DND-41 (cell line): ENCODE data around the gene KDM5C.

Experiments
- ATAC-seq: fragments of 200-7000 bp; cut with Tn5 transposase; 3 replicates; pipeline ENCODE4 v1.9.1; 2021; ENCODE audit warnings: low read depth; ENCODE audit not compliant: insufficient read depth
- DNase-seq: peaks from one replicate; pipeline ENCODE4 v3.0.0-alpha.2; 2020
- H2AFZ ChIP-seq: 2 replicates; pipeline ENCODE4 v1.6.0; 2012; ENCODE audit warnings: low read depth, low read length
- H3K27ac ChIP-seq: 2 replicates; pipeline ENCODE4 v1.5.1; 2012; ENCODE audit warnings: low read length, inconsistent platforms
- H3K27me3 ChIP-seq: fragments of 200-600 bp; sonication (generic); 2 replicates; pipeline ENCODE4 v1.6.0; 2012; ENCODE audit warnings: low read length, mild to moderate bottlenecking, inconsistent platforms; ENCODE audit not compliant: insufficient read depth, poor library complexity
- H3K36me3 ChIP-seq: 2 replicates; pipeline ENCODE4 v1.5.1; 2012; ENCODE audit warnings: low read length, inconsistent platforms; ENCODE audit not compliant: insufficient read depth
- H3K4me1 ChIP-seq: 2 replicates; pipeline ENCODE4 v1.5.1; 2012; ENCODE audit warnings: mild to moderate bottlenecking, low read length; ENCODE audit not compliant: insufficient read depth
- H3K4me2 ChIP-seq: 2 replicates; pipeline ENCODE4 v1.6.0; 2012; ENCODE audit warnings: mild to moderate bottlenecking, moderate library complexity, low read length, inconsistent platforms; ENCODE audit not compliant: insufficient read depth
- H3K4me3 ChIP-seq, 2 experiments: fragments of 200-600 bp in 1 of 2; shearing (Covaris generic) in 1 of 2; 2 replicates each; pipeline ENCODE4 v1.5.1; 2012 to 2016; ENCODE audit warnings: inconsistent platforms in 2 of 2, low read length in 2 of 2, mild to moderate bottlenecking in 2 of 2, low read depth in 1 of 2, moderate library complexity in 1 of 2
- H3K79me2 ChIP-seq: 2 replicates; pipeline ENCODE4 v1.6.0; 2012; ENCODE audit warnings: low read length, inconsistent platforms; ENCODE audit not compliant: insufficient read depth
- H3K9ac ChIP-seq: 2 replicates; pipeline ENCODE4 v1.6.0; 2012; ENCODE audit warnings: low read depth, mild to moderate bottlenecking, inconsistent platforms, low read length, moderate library complexity
- H3K9me3 ChIP-seq: 2 replicates; pipeline ENCODE4 v1.5.1; 2012; ENCODE audit warnings: low read length, moderate library complexity, mild to moderate bottlenecking, inconsistent platforms; ENCODE audit not compliant: insufficient read depth, severe bottlenecking
- H4K20me1 ChIP-seq: 2 replicates; pipeline ENCODE4 v1.6.0; 2012; ENCODE audit warnings: low read length; ENCODE audit not compliant: insufficient read depth
- EZH2 ChIP-seq: IDR thresholded peaks from 3 replicates; pipeline ENCODE4 v1.6.1; 2012; ENCODE audit warnings: borderline replicate concordance, low read depth, mild to moderate bottlenecking, moderate library complexity, low read length, inconsistent platforms; ENCODE audit not compliant: severe bottlenecking
- TF ChIP-seq, protein P1 (sequence below): IDR thresholded peaks from 2 replicates; pipeline ENCODE4 v1.5.1; 2012; ENCODE audit warnings: borderline replicate concordance, low read length, moderate library complexity, mild to moderate bottlenecking; ENCODE audit not compliant: poor library complexity, severe bottlenecking; ENCODE audit errors: extremely low read depth

The KDM5C gene

GRCh38 chrX:53260836-53261235 is 35.8 kb upstream of the KDM5C start:
- TF ChIP-seq, protein P1, sequence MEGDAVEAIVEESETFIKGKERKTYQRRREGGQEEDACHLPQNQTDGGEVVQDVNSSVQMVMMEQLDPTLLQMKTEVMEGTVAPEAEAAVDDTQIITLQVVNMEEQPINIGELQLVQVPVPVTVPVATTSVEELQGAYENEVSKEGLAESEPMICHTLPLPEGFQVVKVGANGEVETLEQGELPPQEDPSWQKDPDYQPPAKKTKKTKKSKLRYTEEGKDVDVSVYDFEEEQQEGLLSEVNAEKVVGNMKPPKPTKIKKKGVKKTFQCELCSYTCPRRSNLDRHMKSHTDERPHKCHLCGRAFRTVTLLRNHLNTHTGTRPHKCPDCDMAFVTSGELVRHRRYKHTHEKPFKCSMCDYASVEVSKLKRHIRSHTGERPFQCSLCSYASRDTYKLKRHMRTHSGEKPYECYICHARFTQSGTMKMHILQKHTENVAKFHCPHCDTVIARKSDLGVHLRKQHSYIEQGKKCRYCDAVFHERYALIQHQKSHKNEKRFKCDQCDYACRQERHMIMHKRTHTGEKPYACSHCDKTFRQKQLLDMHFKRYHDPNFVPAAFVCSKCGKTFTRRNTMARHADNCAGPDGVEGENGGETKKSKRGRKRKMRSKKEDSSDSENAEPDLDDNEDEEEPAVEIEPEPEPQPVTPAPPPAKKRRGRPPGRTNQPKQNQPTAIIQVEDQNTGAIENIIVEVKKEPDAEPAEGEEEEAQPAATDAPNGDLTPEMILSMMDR = no peak
- TF ChIP-seq EZH2 = no peak
- Histone ChIP-seq H3K79me2 (no peaks in the 10 kb centered on the region), H4K20me1 (no peaks in the 10 kb centered on the region), H2AFZ (no peak overlapping the region), H3K9ac (no peak overlapping the region), H3K27ac (no peak overlapping the region), H3K4me2 (no peak overlapping the region), H3K36me3 (no peaks in the 10 kb centered on the region), H3K4me3 (no peak overlapping the region), H3K27me3 (peaks cover 6% of the 10 kb centered on the region), H3K4me1 (no peaks in the 10 kb centered on the region), H3K9me3 (no peaks in the 10 kb centered on the region)
- no peak for DNase-seq
- ATAC-seq = no peak

DNA sequence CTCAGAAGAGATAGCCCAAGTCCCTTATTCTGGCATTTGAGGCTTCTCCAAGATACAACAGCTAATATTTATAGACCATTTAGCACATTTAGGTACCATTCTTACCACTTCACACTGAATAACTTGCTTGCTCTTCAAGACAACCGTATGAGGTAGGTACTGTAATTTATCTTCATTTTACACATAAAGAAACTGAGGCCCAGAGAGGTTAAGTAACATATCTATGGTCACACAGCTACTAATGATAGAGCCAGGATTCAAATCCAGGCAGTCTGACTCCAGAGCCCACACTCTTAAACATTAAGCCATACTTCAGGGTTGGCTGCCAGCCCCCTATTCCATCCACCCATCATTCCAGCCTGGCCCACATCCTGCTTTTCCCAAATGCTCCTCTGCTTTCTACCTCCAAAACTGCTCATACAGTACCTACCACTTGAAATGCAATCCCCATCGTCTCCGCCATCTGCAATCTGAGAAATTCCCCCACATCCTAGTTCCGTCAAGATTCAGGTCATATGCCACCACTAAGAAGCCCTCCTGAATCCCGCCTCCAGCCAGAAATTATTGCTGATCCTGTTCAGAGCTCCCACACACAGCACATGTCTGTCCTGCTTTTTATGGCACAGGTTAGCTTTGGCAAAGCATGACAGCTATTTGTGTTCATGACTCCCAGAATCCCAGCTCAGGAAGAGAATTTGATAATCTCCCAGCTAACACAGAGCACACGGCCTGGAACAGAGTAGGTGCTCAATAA is 32.8 kb upstream of the KDM5C start:
- H3K27me3 ChIP-seq = no peaks in the 10 kb centered on the region
- no peak for ATAC-seq
- H3K4me2 ChIP-seq = no peak overlapping the region

GRCh38 chrX:53257166-53257565 is 32.2 kb upstream of the KDM5C start:
- TF ChIP-seq EZH2 = no peak
- TF ChIP-seq, protein P1 = no peak
- H3K4me3 ChIP-seq = no peak overlapping the region
- no peak overlapping the region for H3K4me2 ChIP-seq
- no peak for DNase-seq
- no peak overlapping the region for H3K27ac ChIP-seq
- no peaks in the 10 kb centered on the region for H3K27me3 ChIP-seq
- H3K9ac ChIP-seq = no peak overlapping the region
- H2AFZ ChIP-seq = no peak overlapping the region
- H4K20me1 ChIP-seq = no peaks in the 10 kb centered on the region
- no peak for ATAC-seq
- H3K9me3 ChIP-seq = no peaks in the 10 kb centered on the region
- H3K4me1 ChIP-seq = no peaks in the 10 kb centered on the region
- no peaks in the 10 kb centered on the region for H3K79me2 ChIP-seq
- no peaks in the 10 kb centered on the region for H3K36me3 ChIP-seq

More for the DNA sequence above, 32.8 kb upstream of the KDM5C start:
- H3K9ac ChIP-seq = no peak overlapping the region
- TF ChIP-seq EZH2 = no peak
- TF ChIP-seq, protein P1 = no peak
- H3K36me3 ChIP-seq = no peaks in the 10 kb centered on the region
- no peak overlapping the region for H3K27ac ChIP-seq
- no peak overlapping the region for H3K4me3 ChIP-seq
- no peaks in the 10 kb centered on the region for H4K20me1 ChIP-seq
- H2AFZ ChIP-seq = no peak overlapping the region
- H3K79me2 ChIP-seq = no peaks in the 10 kb centered on the region
- no peaks in the 10 kb centered on the region for H3K9me3 ChIP-seq
- no peaks in the 10 kb centered on the region for H3K4me1 ChIP-seq
- DNase-seq = no peak

- H3K4me3 ChIP-seq = no peak overlapping the region
- no peak overlapping the region for H3K4me2 ChIP-seq
- no peaks in the 10 kb centered on the region for H3K4me1 ChIP-seq
- no peaks in the 10 kb centered on the region for H3K27me3 ChIP-seq
- ATAC-seq = no peak
- no peaks in the 10 kb centered on the region for H4K20me1 ChIP-seq
- TF ChIP-seq, protein P1 = no peak
- no peak for TF ChIP-seq EZH2
- no peaks in the 10 kb centered on the region for H3K9me3 ChIP-seq
- H3K36me3 ChIP-seq = no peaks in the 10 kb centered on the region
- H3K27ac ChIP-seq = no peak overlapping the region
- no peak overlapping the region for H3K9ac ChIP-seq
- DNase-seq = no peak
- H3K79me2 ChIP-seq = no peaks in the 10 kb centered on the region
- H2AFZ ChIP-seq = no peak overlapping the region
Measured at GRCh38 chrX:53256446-53257041, 31.5 kb upstream of the KDM5C start.
